ENCODE data around the gene SPEG. TPM values are rescaled to one million over a fixed set of nuclear protein-coding genes. Genes with fewer than 3 reads are reported as not detected.

The SPEG gene
- total RNA-seq, 1 experiment from 2014 or later, result 56.6 TPM

DNA sequence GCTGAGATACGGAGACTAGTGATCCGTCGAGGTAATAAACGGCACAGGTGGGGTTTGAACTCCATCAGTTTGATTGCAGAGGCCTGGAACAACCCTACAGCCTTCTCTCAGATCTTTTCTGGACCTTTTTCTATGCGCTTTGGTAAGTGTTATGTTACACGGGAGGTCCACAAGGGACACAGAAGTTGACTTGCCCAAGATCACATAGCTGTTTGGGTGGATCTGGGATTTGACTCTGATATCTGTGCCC, 45.8 kb upstream of the SPEG start:
- Histone ChIP-seq H3K9ac (ENCODE audit: low read length) (peak overlapping the region; percentile 44), H3K9me3 (ENCODE audit: control insufficient read depth in 1 of 2, insufficient read depth in 1 of 2, low read depth in 1 of 2, low read length in 2 of 2) (no peaks in the 10 kb centered on the region), H3K79me2 (ENCODE audit: insufficient read depth, low read length) (peaks cover 12% of the 10 kb centered on the region; the same call in 1 of the 2 replicates), H3K4me1 (ENCODE audit: control insufficient read depth in 1 of 2, insufficient read depth in 2 of 2, low read length in 2 of 2) (peaks cover 9 to 18% of the 10 kb centered on the region in 2 experiments; a peak in 3 of 4 replicates), H2AFZ (ENCODE audit: low read depth, low read length, poor library complexity, severe bottlenecking) (peak overlapping the region; percentile 81), H4K20me1 (ENCODE audit: insufficient read depth) (no peaks in the 10 kb centered on the region), H3K4me2 (ENCODE audit: low read length) (peak overlapping the region; percentile 66), H3K27me3 (ENCODE audit: insufficient read depth, low read length) (no peaks in the 10 kb centered on the region), H3K27ac (ENCODE audit: low read depth, low read length) (peak overlapping the region; percentile 63), H3K36me3 (ENCODE audit: control insufficient read depth in 1 of 2, insufficient read depth in 2 of 2, low read length in 2 of 2) (peaks cover 3 to 22% of the 10 kb centered on the region in 2 experiments; a peak in 3 of 4 replicates), H3K9me2 (ENCODE audit: insufficient read depth) (no peaks in the 10 kb centered on the region), H3K4me3 (replicated peaks in 1 of 2; ENCODE audit: low read depth in 1 of 2, low read length in 2 of 2) (peak overlapping the region; percentile 31 to 49)
- DNase-seq (ENCODE audit: low read depth, low spot score) (no peak), ATAC-seq (no peak)
- intact Hi-C loops (cut with micrococcal nuclease), result loop anchor here (2.0 to 5.0 kb wide), 3 partner anchors 44 to 298 kb away; partner anchors contain the start of genes CNPPD1 and RETREG2
- BruUV-seq (replicated peaks), result TSS peak; percentile 92
- CTCF ChIA-PET, result interaction anchor here (0.8 to 2.9 kb wide), 12 partner anchors 9 to 359 kb away, joined by 3 to 32 read pairs (median 5); no protein-coding TSS in a partner anchor
- RAD21 ChIA-PET (ENCODE audit: low non-redundant PET in 1 of 2, low total read pairs in 2 of 2, uncharacterized antibody in 2 of 2, unreplicated experiment in 2 of 2), result interaction anchor here in 1 of 2 experiments (1.0 kb wide), 1 partner anchor 141 kb away, joined by 3 read pairs; no protein-coding TSS in a partner anchor
- POLR2A ChIA-PET, result interaction anchor here (1.5 kb wide), 1 partner anchor 141 kb away, joined by 4 read pairs; no protein-coding TSS in a partner anchor
- no peak for TF ChIP-seq YY1 (IDR thresholded peaks at IDR 0.05; ENCODE audit: extremely low read depth, insufficient replicate concordance, low read depth, low read length)
- no peak for TF ChIP-seq ZNF274 (IDR thresholded peaks at IDR 0.05; ENCODE audit: low read depth, low read length)
- no peak for TF ChIP-seq ELF1 (IDR thresholded peaks at IDR 0.05; ENCODE audit: borderline replicate concordance, low read depth)
- no peak for TF ChIP-seq SP1 (IDR thresholded peaks at IDR 0.05; ENCODE audit: low read depth)
- no peak for TF ChIP-seq CBX3 (IDR thresholded peaks at IDR 0.05; ENCODE audit: low read depth)
- no peak for TF ChIP-seq SIN3A (IDR thresholded peaks at IDR 0.05; ENCODE audit: low read depth)
- TF ChIP-seq TCF7L2 (IDR thresholded peaks at IDR 0.05; ENCODE audit: borderline replicate concordance, extremely low read depth, insufficient read depth, insufficient read length), result no peak
- TF ChIP-seq SRF (IDR thresholded peaks at IDR 0.05; ENCODE audit: low read depth), result no peak
- no peak for TF ChIP-seq ZFX (IDR thresholded peaks at IDR 0.05)
- TF ChIP-seq JUND (IDR thresholded peaks at IDR 0.05), result no peak
- no peak for TF ChIP-seq FOSL1 (IDR thresholded peaks at IDR 0.05; ENCODE audit: low read depth)
- no peak for TF ChIP-seq EZH2phosphoT487 (IDR thresholded peaks at IDR 0.05; ENCODE audit: borderline replicate concordance)
- TF ChIP-seq POLR2AphosphoS5 (IDR thresholded peaks at IDR 0.05; ENCODE audit: low read depth, low read length), result no peak
- TF ChIP-seq, protein P1, sequence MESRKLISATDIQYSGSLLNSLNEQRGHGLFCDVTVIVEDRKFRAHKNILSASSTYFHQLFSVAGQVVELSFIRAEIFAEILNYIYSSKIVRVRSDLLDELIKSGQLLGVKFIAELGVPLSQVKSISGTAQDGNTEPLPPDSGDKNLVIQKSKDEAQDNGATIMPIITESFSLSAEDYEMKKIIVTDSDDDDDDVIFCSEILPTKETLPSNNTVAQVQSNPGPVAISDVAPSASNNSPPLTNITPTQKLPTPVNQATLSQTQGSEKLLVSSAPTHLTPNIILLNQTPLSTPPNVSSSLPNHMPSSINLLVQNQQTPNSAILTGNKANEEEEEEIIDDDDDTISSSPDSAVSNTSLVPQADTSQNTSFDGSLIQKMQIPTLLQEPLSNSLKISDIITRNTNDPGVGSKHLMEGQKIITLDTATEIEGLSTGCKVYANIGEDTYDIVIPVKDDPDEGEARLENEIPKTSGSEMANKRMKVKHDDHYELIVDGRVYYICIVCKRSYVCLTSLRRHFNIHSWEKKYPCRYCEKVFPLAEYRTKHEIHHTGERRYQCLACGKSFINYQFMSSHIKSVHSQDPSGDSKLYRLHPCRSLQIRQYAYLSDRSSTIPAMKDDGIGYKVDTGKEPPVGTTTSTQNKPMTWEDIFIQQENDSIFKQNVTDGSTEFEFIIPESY (IDR thresholded peaks at IDR 0.05; ENCODE audit: extremely low read depth, insufficient replicate concordance, low read length), result no peak
- no peak for TF ChIP-seq POLR2A (IDR thresholded peaks at IDR 0.05; ENCODE audit: borderline replicate concordance, extremely low read depth, insufficient read depth, insufficient read length)
